GM23248 (cell line): ENCODE data around the gene BAMBI. TPM values are rescaled to one million over a fixed set of nuclear protein-coding genes. Genes with fewer than 3 reads are reported as not detected.

Experiments
- DNase-seq: peaks from one replicate; pipeline ENCODE4 v3.0.0-alpha.2; 2015
- H2AFZ ChIP-seq: fragments of 200-600 bp; sonication (generic); 2 replicates; pipeline ENCODE4 v1.6.1; 2016; ENCODE audit warnings: antibody characterized with exemption
- H3F3A ChIP-seq: fragments of 200-600 bp; sonication (generic); 2 replicates; pipeline ENCODE4 v1.6.1; 2016; ENCODE audit warnings: mild to moderate bottlenecking, antibody characterized with exemption, mixed run types; ENCODE audit not compliant: insufficient read depth
- H3K27ac ChIP-seq: fragments of 200-600 bp; sonication (generic); 2 replicates; pipeline ENCODE4 v1.5.1; 2016; ENCODE audit warnings: mild to moderate bottlenecking
- H3K27me3 ChIP-seq: fragments of 200-600 bp; sonication (generic); replicated peaks from 2 replicates; pipeline ENCODE4 v1.6.1; 2016; ENCODE audit warnings: mild to moderate bottlenecking; ENCODE audit not compliant: insufficient read depth
- H3K36me3 ChIP-seq: fragments of 200-600 bp; sonication (generic); 2 replicates; pipeline ENCODE4 v1.6.1; 2016; ENCODE audit warnings: low read depth, mild to moderate bottlenecking
- H3K4me1 ChIP-seq: fragments of 200-600 bp; sonication (generic); 2 replicates; pipeline ENCODE4 v1.6.1; 2016; ENCODE audit warnings: mild to moderate bottlenecking; ENCODE audit not compliant: insufficient read depth
- H3K4me2 ChIP-seq: fragments of 200-600 bp; sonication (generic); one replicate; pipeline ENCODE4 v1.6.1; 2016; ENCODE audit warnings: mild to moderate bottlenecking; ENCODE audit not compliant: unreplicated experiment
- H3K4me3 ChIP-seq: fragments of 200-600 bp; sonication (generic); 2 replicates; pipeline ENCODE4 v1.5.1; 2016; ENCODE audit warnings: mild to moderate bottlenecking
- H3K79me2 ChIP-seq: fragments of 200-600 bp; sonication (generic); 2 replicates; pipeline ENCODE4 v1.6.1; 2016; ENCODE audit warnings: mild to moderate bottlenecking; ENCODE audit not compliant: insufficient read depth
- H3K9ac ChIP-seq: fragments of 200-600 bp; sonication (generic); 2 replicates; pipeline ENCODE4 v1.6.1; 2016; ENCODE audit warnings: mild to moderate bottlenecking
- H3K9me2 ChIP-seq: fragments of 200-600 bp; sonication (generic); 2 replicates; pipeline ENCODE4 v1.6.1; 2016; ENCODE audit warnings: mixed run types, mild to moderate bottlenecking, moderate library complexity; ENCODE audit not compliant: insufficient read depth
- H3K9me3 ChIP-seq: fragments of 200-600 bp; sonication (generic); one replicate; pipeline ENCODE4 v1.6.1; 2017; ENCODE audit warnings: low read depth
- H4K20me1 ChIP-seq: fragments of 200-600 bp; sonication (generic); 2 replicates; pipeline ENCODE4 v1.6.0; 2016; ENCODE audit not compliant: insufficient read depth
- EZH2 ChIP-seq: fragments of 200-600 bp; sonication (generic); IDR thresholded peaks from 2 replicates; pipeline ENCODE4 v1.6.1; 2018; ENCODE audit warnings: antibody characterized with exemption, mild to moderate bottlenecking; ENCODE audit not compliant: insufficient read depth, poor library complexity, severe bottlenecking
- EZH2phosphoT487 ChIP-seq: fragments of 200-600 bp; sonication (generic); IDR thresholded peaks from 2 replicates; pipeline ENCODE4 v1.6.1; 2018; ENCODE audit warnings: antibody characterized with exemption, moderate library complexity, mild to moderate bottlenecking, low read depth; ENCODE audit not compliant: insufficient read depth
- WGBS, 2 experiments: methylation state at CpG; one replicate each; pipeline ENCODE4 v1.1.6; 2015 to 2017; ENCODE audit warnings: low lambda C conversion rate in 2 of 2, low coverage in 1 of 2; ENCODE audit errors: missing lambda C conversion rate in 2 of 2; 5-methylcytosine and 5-hydroxymethylcytosine counted together
- in situ Hi-C: fragments of 300-500 bp; cut with MboI; formaldehyde crosslinking; loops from 2 replicates; pipeline ENCODE4 v1.15.0; 2020
- polyA plus RNA-seq: library from polyadenylated mRNA; unstranded; fragments of >200 nt; fragmentation: Nextera tagmentation; extraction: Ambion mirVana; gene quantifications from 2 replicates; pipeline ENCODE4 v1.2.1, GENCODE V29; 2016
- small RNA-seq: library from RNA; depleted of rRNA; stranded (forward); fragments of <200 nt; gene quantifications from one replicate; pipeline ENCODE3, GENCODE V24; 2014; ENCODE audit warnings: low read depth, low replicate concordance
- total RNA-seq: library from RNA; depleted of rRNA; stranded (reverse); fragments of >200 nt; shearing (Covaris generic); gene quantifications from 2 replicates; pipeline ENCODE4 v1.2.3, GENCODE V29; 2014; rRNA removed

Gene BAMBI
- total and polyA plus RNA-seq, 2 experiments from 2014 or later, result 0.85 to 1.8 TPM

DNA sequence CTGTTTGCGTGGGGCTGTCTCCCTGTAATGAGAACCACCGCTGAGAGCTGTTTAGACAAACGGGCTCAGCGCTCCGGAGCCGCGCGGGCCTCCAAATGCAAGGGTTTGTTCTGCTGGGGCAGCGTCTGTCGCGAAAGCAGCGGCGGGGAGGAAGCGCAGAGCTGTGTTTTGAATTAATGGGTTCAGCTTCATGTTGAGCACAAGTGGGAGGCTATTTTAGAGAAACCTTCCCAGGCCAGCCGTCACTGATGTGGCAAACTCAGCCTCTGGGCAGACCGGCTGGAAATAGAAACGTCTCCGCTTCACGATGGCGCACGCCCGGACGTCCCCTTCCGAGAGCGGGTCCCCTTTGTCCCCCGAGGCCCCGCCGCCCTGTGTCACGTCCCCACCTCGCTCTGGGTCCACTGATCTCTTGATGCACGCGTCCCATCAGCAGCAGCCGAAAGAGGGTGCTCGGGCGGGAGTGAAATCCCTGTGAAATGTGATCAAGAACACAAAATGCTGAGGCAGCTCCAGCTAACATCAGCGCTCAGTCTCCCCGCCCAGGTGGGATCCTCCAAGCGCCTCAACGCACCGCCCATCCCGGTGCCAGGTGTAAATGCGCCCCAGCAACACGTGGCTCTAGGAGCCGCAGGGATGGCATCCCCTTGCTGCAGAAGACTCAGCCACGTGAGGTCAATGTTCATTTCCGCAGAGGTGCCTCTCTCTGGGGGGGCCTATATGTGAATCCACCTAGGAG lies 44.9 kb downstream of the BAMBI start:
- Histone ChIP-seq H3F3A (no peaks in the 10 kb centered on the region), H3K36me3 (no peaks in the 10 kb centered on the region), H3K79me2 (no peaks in the 10 kb centered on the region), H3K27me3 (peaks cover 11% of the 10 kb centered on the region), H3K4me2 (peak overlapping the region; percentile 32), H2AFZ (peak overlapping the region; percentile 70), H3K9ac (no peak overlapping the region), H4K20me1 (no peaks in the 10 kb centered on the region), H3K27ac (no peak overlapping the region), H3K9me2 (no peaks in the 10 kb centered on the region), H3K9me3 (no peaks in the 10 kb centered on the region), H3K4me1 (no peaks in the 10 kb centered on the region), H3K4me3 (peak overlapping the region; percentile 43)
- in situ Hi-C loops, result no loop called here
- 3 to 6% methylated on average over 43 to 46 of the region's 46 CpGs for WGBS, 2 experiments
- DNase-seq, result peak; percentile 25
- TF ChIP-seq EZH2 (no peak), EZH2phosphoT487 (no peak)

DNA sequence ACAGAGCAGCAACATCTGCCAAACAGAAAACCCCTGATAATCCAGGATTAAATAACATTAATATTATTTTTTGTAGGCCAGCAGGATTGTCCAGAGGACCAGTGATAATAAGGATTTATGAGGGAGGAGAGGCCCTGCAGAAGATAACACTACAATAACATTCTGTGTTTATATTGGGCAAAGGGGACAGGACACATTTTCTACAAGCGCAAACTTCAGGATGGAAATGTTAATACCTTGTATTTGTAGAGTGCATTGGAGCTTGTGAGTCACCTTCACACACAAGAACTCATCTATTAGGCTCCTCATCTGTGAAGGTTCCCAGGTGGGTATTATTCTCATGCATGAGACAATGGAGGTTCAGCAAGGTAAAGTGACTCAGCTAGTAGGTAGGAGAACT lies 51.0 kb downstream of the BAMBI start:
- DNase-seq, result no peak
- H3K4me2 ChIP-seq, result no peak overlapping the region
- TF ChIP-seq EZH2phosphoT487 (no peak), EZH2 (no peak)
- no peaks in the 10 kb centered on the region for H3K9me2 ChIP-seq
- no peaks in the 10 kb centered on the region for H4K20me1 ChIP-seq
- 73 to 88% methylated on average over 1 of the region's 1 CpG for WGBS, 2 experiments
- no peak overlapping the region for H3K4me3 ChIP-seq
- H3K9ac ChIP-seq, result no peak overlapping the region
- H3K27me3 ChIP-seq, result no peaks in the 10 kb centered on the region; the same call in 1 of the 2 replicates
- H3K27ac ChIP-seq, result no peak overlapping the region
- no peaks in the 10 kb centered on the region for H3F3A ChIP-seq
- H3K36me3 ChIP-seq, result no peaks in the 10 kb centered on the region
- H3K4me1 ChIP-seq, result no peaks in the 10 kb centered on the region
- no peaks in the 10 kb centered on the region for H3K9me3 ChIP-seq
- in situ Hi-C loops, result no loop called here
- H3K79me2 ChIP-seq, result no peaks in the 10 kb centered on the region
- H2AFZ ChIP-seq, result no peak overlapping the region

DNA sequence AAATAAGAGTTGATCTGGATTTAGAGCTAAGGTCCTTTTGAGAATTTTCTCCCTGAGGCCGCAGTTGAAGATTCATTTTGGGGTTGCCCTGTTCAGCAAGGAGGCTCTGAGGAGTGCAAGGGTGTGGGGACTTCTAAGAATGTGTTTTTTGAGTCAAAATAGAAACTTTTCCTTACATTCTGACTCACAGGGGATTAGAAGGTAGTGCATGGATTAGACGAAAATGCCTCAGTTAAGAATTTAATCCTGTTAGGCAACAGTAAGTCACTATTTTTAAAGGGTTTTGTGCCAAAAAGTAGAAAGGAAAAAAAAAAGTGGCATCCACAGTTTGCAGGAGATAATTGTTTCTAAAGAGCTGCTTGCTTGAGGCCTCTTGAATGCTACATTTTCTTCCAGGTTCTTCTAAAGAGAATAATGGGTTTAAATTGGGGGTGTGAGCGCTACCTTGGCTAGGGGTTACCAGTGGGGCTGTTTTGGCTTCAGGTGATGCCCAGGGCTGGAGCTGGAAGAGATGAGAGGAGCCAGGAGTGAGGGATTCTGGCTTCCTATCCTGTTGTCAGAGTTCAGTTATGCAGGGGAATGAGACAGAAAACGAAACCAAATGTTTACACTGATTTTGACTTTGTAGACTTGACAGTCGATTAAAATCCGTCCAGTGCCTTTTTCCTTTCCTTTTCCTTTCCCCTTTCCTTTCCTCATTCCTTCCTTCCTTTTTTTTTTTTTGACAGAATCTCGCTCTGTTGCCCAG lies 52.9 kb downstream of the BAMBI start:
- Histone ChIP-seq H3K36me3 (no peaks in the 10 kb centered on the region), H3K4me3 (no peak overlapping the region), H3K4me1 (no peaks in the 10 kb centered on the region), H3K79me2 (no peaks in the 10 kb centered on the region), H3K9ac (no peak overlapping the region), H4K20me1 (no peaks in the 10 kb centered on the region), H3K27me3 (no peaks in the 10 kb centered on the region; the same call in 1 of the 2 replicates), H3K27ac (no peak overlapping the region), H2AFZ (no peak overlapping the region), H3F3A (peaks cover 8% of the 10 kb centered on the region; the same call in 1 of the 2 replicates), H3K4me2 (no peak overlapping the region), H3K9me2 (no peaks in the 10 kb centered on the region), H3K9me3 (no peaks in the 10 kb centered on the region)
- in situ Hi-C loops, result no loop called here
- TF ChIP-seq EZH2phosphoT487, result no peak
- TF ChIP-seq EZH2, result no peak
- WGBS, 2 experiments, result 24 to 26% methylated on average over 6 to 7 of the region's 7 CpGs
- no peak for DNase-seq

DNA sequence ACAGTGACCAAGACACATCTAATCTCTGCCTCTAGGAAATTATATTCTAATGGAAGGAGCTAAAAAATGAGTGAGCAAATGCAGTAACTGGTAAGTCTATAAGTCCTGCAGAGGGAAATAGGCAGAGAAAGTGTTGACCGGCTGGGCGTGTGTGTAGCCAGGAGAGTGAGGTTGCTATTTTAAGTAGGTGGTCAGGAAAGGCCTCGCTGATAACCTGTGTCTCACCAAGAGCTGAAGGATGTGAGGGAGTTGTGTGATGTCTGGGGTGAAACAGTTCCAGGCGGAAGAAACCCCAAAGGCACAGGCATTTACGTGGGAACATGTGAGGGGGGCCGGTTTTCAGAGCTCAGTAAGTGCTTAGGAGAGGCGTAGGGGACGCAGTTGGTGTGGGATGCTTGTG lies 54.8 kb downstream of the BAMBI start:
- WGBS, 2 experiments, result 52 to 54% methylated on average over 8 of the region's 8 CpGs
- H2AFZ ChIP-seq, result no peak overlapping the region
- H3K9me3 ChIP-seq, result no peaks in the 10 kb centered on the region
- DNase-seq, result no peak
- H3K4me2 ChIP-seq, result no peak overlapping the region
- no peaks in the 10 kb centered on the region for H3K27me3 ChIP-seq
- in situ Hi-C loops, result no loop called here
- no peak overlapping the region for H3K9ac ChIP-seq
- no peak overlapping the region for H3K4me3 ChIP-seq
- peaks cover 13% of the 10 kb centered on the region; the same call in 1 of the 2 replicates for H3F3A ChIP-seq
- no peaks in the 10 kb centered on the region for H3K9me2 ChIP-seq
- TF ChIP-seq EZH2 (no peak), EZH2phosphoT487 (no peak)
- H3K4me1 ChIP-seq, result no peaks in the 10 kb centered on the region
- no peaks in the 10 kb centered on the region for H4K20me1 ChIP-seq
- no peak overlapping the region for H3K27ac ChIP-seq
- no peaks in the 10 kb centered on the region for H3K36me3 ChIP-seq
- H3K79me2 ChIP-seq, result no peaks in the 10 kb centered on the region

Small RNA genes lying within 50 kb of the gene (small RNA-seq; reads per million reads assigned to genes)
- gene RNU4ATAC6P (not detected), gene RNU6-1067P (not detected)

Other genes starting within 250 kb of the BAMBI start
- 57.5 and 67.3 TPM in 2 replicates for gene WAC, start 144.4 kb upstream of the BAMBI start, total RNA-seq
- 53.3 and 54.3 TPM in 2 replicates for gene WAC, start 144.4 kb upstream of the BAMBI start, polyA plus RNA-seq